Left lung (tissue), 10 donors: ENCODE measurements around the gene FKBP10. TPM values are rescaled to one million over a fixed set of nuclear protein-coding genes. Genes with fewer than 3 reads are reported as not detected.
"Not testable (repeated sequence)": the region's sequence is repeated elsewhere in the genome, so short reads cannot be mapped to it uniquely, and the experiment has no call there.

Experiments
- ATAC-seq: fragments of 200-7000 bp; cut with Tn5 transposase; one replicate; pipeline ENCODE4 v1.9.1; 2020; ENCODE audit warnings: moderate library complexity
- DNase-seq, 4 donors: peaks; one replicate each; pipeline ENCODE4 v3.0.0-alpha.2; 2013 to 2020
- H3K27ac ChIP-seq, 2 donors: fragments of 200-600 bp; sonication (generic) in 1 of 2; one replicate each; pipeline versions ENCODE4 v1.5.0 to v1.8.0; 2020 to 2021
- H3K27me3 ChIP-seq, 2 donors: fragments of 200-600 bp; sonication (generic) in 1 of 2; one replicate each; pipeline versions ENCODE4 v1.5.0 to v1.8.0; 2020 to 2021
- H3K36me3 ChIP-seq, 2 donors: fragments of 200-600 bp; sonication (generic) in 1 of 2; one replicate each; pipeline versions ENCODE4 v1.5.0 to v1.8.0; 2020 to 2021
- H3K4me1 ChIP-seq, 2 donors: fragments of 200-600 bp; one replicate each; pipeline ENCODE4 v1.8.0; 2021
- H3K4me3 ChIP-seq, 2 donors: fragments of 200-600 bp; sonication (generic) in 1 of 2; one replicate each; pipeline versions ENCODE4 v1.5.0 to v1.8.0; 2020 to 2021; ENCODE audit warnings: mild to moderate bottlenecking in 1 of 2
- H3K9me3 ChIP-seq, 2 donors: fragments of 200-600 bp; sonication (generic) in 1 of 2; one replicate each; pipeline versions ENCODE4 v1.5.0 to v1.8.0; 2020 to 2021
- CTCF ChIP-seq, 2 donors: fragments of 200-600 bp; sonication (generic) in 1 of 2; IDR thresholded peaks; one replicate each; pipeline versions ENCODE4 v1.5.0 to v1.8.0; 2021; ENCODE audit warnings: antibody characterized with exemption in 2 of 2
- intact Hi-C, 2 donors: fragments of 100-400 bp; cut with DNase I; formaldehyde crosslinking; loops; one replicate each; pipeline versions ENCODE4 v1.11.2 to v1.14.2; 2022
- polyA plus RNA-seq, 6 donors: library from polyadenylated mRNA; unstranded; fragments of 120-200 nt; gene quantifications; one replicate each; pipeline ENCODE4 v1.2.1, GENCODE V29; 2013; ENCODE audit not compliant: insufficient read length in 6 of 6
- total RNA-seq, 2 donors: library from RNA; stranded (reverse); fragmentation: NEBNext Ultra II Directional; extraction: Animal tissue kit (Norgen Biotek cat#: 25700); gene quantifications; one replicate each; pipeline ENCODE4 v1.2.1, GENCODE V29; 2021
- donor health status: DM: no; HTN: yes; CAD: no.
- donor health status: DM: no; HTN: no; CAD: no.

The FKBP10 gene
- total and polyA plus RNA-seq, 8 donors: 82.1 to 169 (median 141) TPM

GRCh38 chr17:41823580-41823979, 10.8 kb downstream of the FKBP10 start:
- no peak for TF ChIP-seq CTCF (IDR thresholded peaks at IDR 0.05)
- intact Hi-C loops: no loop called here
- no peak overlapping the region for H3K27ac ChIP-seq
- ATAC-seq (no peak), DNase-seq (peak in 1 of 4 donors; percentile 14)
- no peaks in the 10 kb centered on the region for H3K4me1 ChIP-seq
- no peaks in the 10 kb centered on the region for H3K27me3 ChIP-seq
- no peak overlapping the region for H3K4me3 ChIP-seq
- no peaks in the 10 kb centered on the region for H3K9me3 ChIP-seq
- peaks cover 0 to 30% of the 10 kb centered on the region in 2 donors for H3K36me3 ChIP-seq

- Histone ChIP-seq H3K27me3 (no peaks in the 10 kb centered on the region), H3K4me1 (no peaks in the 10 kb centered on the region), H3K4me3 (no peak overlapping the region), H3K27ac (no peak overlapping the region), H3K36me3 (peaks cover 0 to 34% of the 10 kb centered on the region in 2 donors), H3K9me3 (no peaks in the 10 kb centered on the region)
- no peak for TF ChIP-seq CTCF (IDR thresholded peaks at IDR 0.05)
- intact Hi-C loops: no loop called here
- ATAC-seq: no peak
- DNase-seq: peak in 1 of 4 donors; percentile 36
Observed at GRCh38 chr17:41824086-41824485, 11.3 kb downstream of the FKBP10 start.

GRCh38 chr17:41825175-41825845, 12.5 kb downstream of the FKBP10 start:
- TF ChIP-seq CTCF (IDR thresholded peaks at IDR 0.05): no peak
- no peak for ATAC-seq
- Histone ChIP-seq H3K4me1 (no peaks in the 10 kb centered on the region), H3K36me3 (peaks cover 0 to 43% of the 10 kb centered on the region in 2 donors), H3K27me3 (no peaks in the 10 kb centered on the region), H3K27ac (no peak overlapping the region), H3K9me3 (no peaks in the 10 kb centered on the region), H3K4me3 (no peak overlapping the region)
- intact Hi-C loops: no loop called here
- peak in 1 of 4 donors; percentile 61 for DNase-seq

- H3K27me3 ChIP-seq, H3K4me3 ChIP-seq, H3K4me1 ChIP-seq, H3K9me3 ChIP-seq, H3K27ac ChIP-seq, DNase-seq, intact Hi-C loops, ATAC-seq: not testable (repeated sequence)
- peaks cover 0 to 56% of the 10 kb centered on the region in 2 donors for H3K36me3 ChIP-seq
Observed at GRCh38 chr17:41829961-41830360, 17.2 kb downstream of the FKBP10 start.

- H3K27ac ChIP-seq: peak overlapping the region in 1 of 2 donors; percentile 55
- no peak for TF ChIP-seq CTCF (IDR thresholded peaks at IDR 0.05)
- no peaks in the 10 kb centered on the region for H3K9me3 ChIP-seq
- DNase-seq: no peak
- H3K27me3 ChIP-seq: peaks cover 0 to 14% of the 10 kb centered on the region in 2 donors
- intact Hi-C loops: no loop called here
- peak; percentile 62 for ATAC-seq
- peaks cover 0 to 19% of the 10 kb centered on the region in 2 donors for H3K36me3 ChIP-seq
- H3K4me3 ChIP-seq: peak overlapping the region; percentile 71 to 90
- peaks cover 4 to 15% of the 10 kb centered on the region in 2 donors for H3K4me1 ChIP-seq
Observed at GRCh38 chr17:41835214-41835799, 22.5 kb downstream of the FKBP10 start.
